Omental fat pad (tissue), 4 donors: Measurements from ENCODE around the gene ZNF586. TPM values are rescaled to one million over a fixed set of nuclear protein-coding genes. Genes with fewer than 3 reads are reported as not detected.
A peak's percentile ranks its signal among the peaks of the same experiment; 100 is the strongest.
"Not testable (repeated sequence)": the region's sequence is repeated elsewhere in the genome, so short reads cannot be mapped to it uniquely, and the experiment has no call there.

Source experiments
- ATAC-seq: fragments of 150-250 bp; one replicate; pipeline ENCODE4 v1.9.1; 2016; ENCODE audit warnings: mild to moderate bottlenecking, moderate library complexity; ENCODE audit not compliant: low FRiP score
- DNase-seq: peaks from one replicate; pipeline ENCODE4 v3.0.0-alpha.2; 2019; ENCODE audit warnings: low spot score
- total RNA-seq, 4 donors: library from RNA; depleted of rRNA; stranded (reverse); fragments of >200 nt; gene quantifications; one replicate each; pipeline ENCODE4 v1.1.0, GENCODE V29; 2016
- TF ChIP-seq, protein P1 (sequence below), 3 donors: fragments of 450-650 bp; IDR thresholded peaks; one replicate each; pipeline ENCODE4 v1.5.1; 2016 to 2017; ENCODE audit warnings: antibody characterized with exemption in 3 of 3, mild to moderate bottlenecking in 3 of 3, moderate library complexity in 2 of 3

Gene ZNF586
- 10 to 100 TPM; 14.3 to 21.1 (median 17.4) TPM for total RNA-seq

DNA sequence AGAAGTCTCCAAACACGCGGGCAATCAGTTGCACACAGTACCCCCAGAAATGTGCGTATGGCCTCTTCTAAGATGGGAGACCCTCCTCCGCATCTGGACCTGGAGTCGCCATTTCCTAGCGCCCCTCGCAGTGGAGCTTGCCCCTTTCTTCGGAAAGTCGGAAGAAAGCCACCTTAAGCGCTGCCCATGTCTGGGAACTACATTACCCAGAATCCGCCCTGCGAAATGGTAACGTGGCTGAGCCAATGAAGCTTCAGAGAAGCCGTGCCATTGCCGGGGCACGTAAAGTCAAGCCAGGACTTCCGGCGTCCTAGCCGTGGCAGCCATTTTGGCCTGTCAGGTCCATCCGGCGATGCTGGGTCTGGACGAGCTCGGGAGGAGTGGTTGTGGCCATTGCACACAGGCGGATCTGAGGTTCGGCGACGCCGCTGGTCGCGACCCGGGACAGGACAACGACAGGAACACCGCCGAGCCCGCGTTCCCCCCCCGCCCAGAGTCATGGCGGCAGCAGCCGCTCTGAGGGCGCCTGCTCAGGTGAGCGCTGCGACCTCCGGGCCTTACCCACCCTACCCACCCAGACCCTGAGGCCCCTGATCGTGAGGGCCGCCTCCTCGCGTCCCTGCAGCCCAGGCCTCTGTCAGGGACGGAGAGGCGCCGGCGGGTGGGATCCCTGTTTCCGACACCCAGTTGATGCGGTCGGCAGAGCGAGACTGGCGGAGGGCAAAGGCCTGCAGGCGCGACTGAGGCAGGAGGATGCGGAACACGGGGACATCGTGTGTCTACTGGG lies at the start of gene ZNF586:
Gene ZNF586 (plus strand): TSS at position 332 of the 787 bp plus-strand sequence. CDS start 167 bp downstream, at position 499.
- DNase-seq, result peak; percentile 46
- TF ChIP-seq, protein P1, sequence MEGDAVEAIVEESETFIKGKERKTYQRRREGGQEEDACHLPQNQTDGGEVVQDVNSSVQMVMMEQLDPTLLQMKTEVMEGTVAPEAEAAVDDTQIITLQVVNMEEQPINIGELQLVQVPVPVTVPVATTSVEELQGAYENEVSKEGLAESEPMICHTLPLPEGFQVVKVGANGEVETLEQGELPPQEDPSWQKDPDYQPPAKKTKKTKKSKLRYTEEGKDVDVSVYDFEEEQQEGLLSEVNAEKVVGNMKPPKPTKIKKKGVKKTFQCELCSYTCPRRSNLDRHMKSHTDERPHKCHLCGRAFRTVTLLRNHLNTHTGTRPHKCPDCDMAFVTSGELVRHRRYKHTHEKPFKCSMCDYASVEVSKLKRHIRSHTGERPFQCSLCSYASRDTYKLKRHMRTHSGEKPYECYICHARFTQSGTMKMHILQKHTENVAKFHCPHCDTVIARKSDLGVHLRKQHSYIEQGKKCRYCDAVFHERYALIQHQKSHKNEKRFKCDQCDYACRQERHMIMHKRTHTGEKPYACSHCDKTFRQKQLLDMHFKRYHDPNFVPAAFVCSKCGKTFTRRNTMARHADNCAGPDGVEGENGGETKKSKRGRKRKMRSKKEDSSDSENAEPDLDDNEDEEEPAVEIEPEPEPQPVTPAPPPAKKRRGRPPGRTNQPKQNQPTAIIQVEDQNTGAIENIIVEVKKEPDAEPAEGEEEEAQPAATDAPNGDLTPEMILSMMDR (IDR thresholded peaks at IDR 0.05), result no peak
- peak; percentile 96 for ATAC-seq

DNA sequence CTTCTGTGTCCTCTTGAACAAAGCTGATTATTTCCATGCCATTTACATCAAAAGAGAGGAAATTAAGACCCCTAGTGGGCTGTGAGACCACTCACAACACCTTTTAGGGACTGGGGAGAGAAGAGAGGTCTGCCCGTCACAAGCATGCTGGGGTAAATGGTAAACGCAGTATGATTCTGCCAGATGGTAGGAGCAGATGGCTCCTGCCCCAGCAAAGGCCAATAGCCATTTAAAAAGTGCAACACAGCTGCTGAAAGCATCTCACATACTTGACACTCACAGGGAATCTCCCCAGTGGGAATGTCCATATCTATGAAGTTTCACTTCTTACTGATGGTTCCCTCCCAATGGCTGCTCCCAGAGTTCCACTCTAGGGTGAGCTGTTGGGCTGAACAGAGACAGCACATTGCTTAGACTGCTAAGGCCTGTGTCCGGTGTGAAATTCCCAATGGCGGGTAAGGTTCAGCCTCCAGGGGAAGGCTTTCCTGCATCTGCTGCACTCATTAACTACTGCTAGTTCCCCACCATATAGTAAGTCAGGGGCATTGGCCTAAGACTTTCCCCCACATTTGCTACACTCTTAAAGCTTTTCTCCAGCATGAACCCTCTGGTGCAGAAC lies 49.5 kb upstream of the ZNF586 start:
- no peak for DNase-seq
- TF ChIP-seq, protein P1 (IDR thresholded peaks at IDR 0.05), result no peak
- no peak for ATAC-seq

DNA sequence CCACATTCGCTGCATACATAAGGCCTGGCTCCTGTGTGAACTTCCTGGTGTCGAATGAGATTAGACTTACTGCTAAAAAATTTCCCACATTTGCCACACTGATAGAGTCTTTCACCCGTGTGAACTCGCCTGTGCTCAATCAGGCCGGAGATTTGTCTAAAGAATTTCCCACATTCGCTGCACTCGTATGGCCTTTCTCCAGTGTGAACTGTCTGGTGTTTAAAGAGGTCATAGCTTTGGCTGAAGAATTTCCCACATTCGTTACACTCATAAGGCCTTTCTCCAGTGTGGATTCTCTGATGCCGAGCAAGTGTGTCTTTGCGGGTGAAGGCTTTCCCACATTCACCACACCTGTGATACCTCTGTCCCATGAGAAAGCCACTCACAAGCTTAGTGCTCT lies 48.6 kb upstream of the ZNF586 start:
- DNase-seq, result no peak
- no peak for ATAC-seq
- TF ChIP-seq, protein P1 (IDR thresholded peaks at IDR 0.05), result no peak

GRCh38 chr19:57738320-57738719 lies 31.2 kb upstream of the ZNF586 start:
- not testable (repeated sequence) for ATAC-seq

DNA sequence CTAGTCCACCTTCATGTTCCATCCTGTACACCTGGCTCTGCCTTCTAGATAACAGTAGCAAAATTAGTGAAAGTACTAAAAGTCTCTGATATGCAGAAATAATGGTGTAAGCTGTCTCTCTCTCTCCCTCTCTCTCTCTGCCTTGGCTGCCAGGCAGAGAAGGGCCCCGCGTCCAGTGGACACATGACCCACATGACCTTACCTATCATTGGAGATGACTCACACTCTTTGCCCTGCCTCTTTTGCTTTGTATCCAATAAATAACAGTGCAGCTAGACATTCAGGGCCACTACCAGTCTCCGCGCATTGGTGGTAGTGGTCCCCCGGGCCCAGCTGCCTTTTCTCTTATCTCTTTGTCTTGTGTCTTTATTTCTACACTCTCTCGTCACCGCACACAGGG lies 30.7 kb upstream of the ZNF586 start:
- not testable (repeated sequence) for ATAC-seq, DNase-seq

More at GRCh38 chr19:57738320-57738719, 31.2 kb upstream of the ZNF586 start:
- not testable (repeated sequence) for DNase-seq

- ATAC-seq (peak; percentile 91), DNase-seq (peak; percentile 60)
- TF ChIP-seq, protein P1 (IDR thresholded peaks at IDR 0.05), result no peak
These were observed 22.6 kb upstream of the ZNF586 start, which contains the start of gene ZNF776 for GRCh38 chr19:57746580-57747471. TSS of gene ZNF776 (plus strand) at chr19:57746815. CDS start at chr19:57747059, 244 bp downstream.

DNA sequence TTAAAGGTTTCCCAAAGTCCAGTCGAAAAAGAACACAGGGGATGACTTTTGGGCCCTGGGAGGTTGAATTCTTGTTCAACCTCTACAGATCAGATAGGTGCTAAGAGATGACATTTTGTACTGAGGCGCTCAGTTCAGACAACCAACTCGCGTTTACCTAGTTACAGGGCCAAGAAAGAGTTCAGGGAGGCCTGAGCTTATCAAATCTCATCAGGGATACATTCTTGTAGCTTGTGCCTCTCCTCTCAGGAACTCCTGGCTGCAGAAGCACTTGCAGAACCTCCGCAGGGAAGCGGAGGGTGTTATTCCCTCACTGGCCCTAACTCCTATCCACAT lies 22.0 kb upstream of the ZNF586 start:
- no peak for ATAC-seq
- TF ChIP-seq, protein P1 (IDR thresholded peaks at IDR 0.05), result no peak
- DNase-seq, result no peak
